ENCODE results near the gene KRTAP3-3. TPM values are rescaled to one million over a fixed set of nuclear protein-coding genes. Genes with fewer than 3 reads are reported as not detected.
"Not testable (repeated sequence)": the region's sequence is repeated elsewhere in the genome, so short reads cannot be mapped to it uniquely, and the experiment has no call there.

Gene KRTAP3-3
- total RNA-seq, 1 experiment from 2014 or later: not detected

GRCh38 chr17:41010441-41010840 lies 16.5 kb upstream of the KRTAP3-3 start:
- in situ Hi-C loops (cut with HindIII; ENCODE audit: low pct_unique_long_range_greater_than_20kb, low sequenced_read_pairs): no loop called here
- DNase-seq (ENCODE audit: low read depth, low spot score): no peak

GRCh38 chr17:41009936-41010335 lies 16.0 kb upstream of the KRTAP3-3 start:
- in situ Hi-C loops (cut with HindIII; ENCODE audit: low pct_unique_long_range_greater_than_20kb, low sequenced_read_pairs): no loop called here
- no peak for DNase-seq (ENCODE audit: low read depth, low spot score)

DNA sequence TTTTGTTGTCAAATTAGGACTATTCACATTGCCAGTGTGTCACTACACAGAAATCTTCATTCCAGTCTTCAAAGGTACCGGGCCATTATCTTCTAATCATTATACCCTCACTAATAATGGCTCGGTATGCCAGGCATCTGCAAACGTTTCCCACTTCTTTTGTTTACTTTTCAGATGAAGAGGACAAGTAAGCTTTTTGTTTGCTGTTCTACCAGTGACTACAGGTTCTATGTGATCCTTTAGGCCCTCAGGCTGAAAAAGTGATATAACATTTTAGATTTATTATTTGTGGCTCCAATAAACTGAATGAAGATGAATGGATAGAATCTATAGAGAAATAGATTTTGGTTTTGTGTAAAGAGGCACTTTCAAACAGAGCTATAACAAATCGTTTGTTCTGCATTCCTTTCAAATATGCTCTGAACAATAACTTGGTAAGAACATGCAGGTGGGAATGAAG lies 15.4 kb upstream of the KRTAP3-3 start:
- no peak for DNase-seq (ENCODE audit: low read depth, low spot score)
- in situ Hi-C loops (cut with HindIII; ENCODE audit: low pct_unique_long_range_greater_than_20kb, low sequenced_read_pairs): no loop called here

- DNase-seq (ENCODE audit: low read depth, low spot score): no peak
- in situ Hi-C loops (cut with HindIII; ENCODE audit: low pct_unique_long_range_greater_than_20kb, low sequenced_read_pairs): no loop called here
These were observed 14.8 kb upstream of the KRTAP3-3 start, which contains the start of gene KRTAP3-1 for GRCh38 chr17:41008811-41009210. Gene KRTAP3-1 (minus strand): TSS chr17:41009128. CDS start chr17:41009074, 54 bp downstream.

GRCh38 chr17:41004397-41004796 lies 10.4 kb upstream of the KRTAP3-3 start:
- in situ Hi-C loops (cut with HindIII; ENCODE audit: low pct_unique_long_range_greater_than_20kb, low sequenced_read_pairs): no loop called here
- DNase-seq (ENCODE audit: low read depth, low spot score): no peak

GRCh38 chr17:41003926-41004325 lies 10.0 kb upstream of the KRTAP3-3 start:
- DNase-seq (ENCODE audit: low read depth, low spot score): no peak
- in situ Hi-C loops (cut with HindIII; ENCODE audit: low pct_unique_long_range_greater_than_20kb, low sequenced_read_pairs): no loop called here

DNA sequence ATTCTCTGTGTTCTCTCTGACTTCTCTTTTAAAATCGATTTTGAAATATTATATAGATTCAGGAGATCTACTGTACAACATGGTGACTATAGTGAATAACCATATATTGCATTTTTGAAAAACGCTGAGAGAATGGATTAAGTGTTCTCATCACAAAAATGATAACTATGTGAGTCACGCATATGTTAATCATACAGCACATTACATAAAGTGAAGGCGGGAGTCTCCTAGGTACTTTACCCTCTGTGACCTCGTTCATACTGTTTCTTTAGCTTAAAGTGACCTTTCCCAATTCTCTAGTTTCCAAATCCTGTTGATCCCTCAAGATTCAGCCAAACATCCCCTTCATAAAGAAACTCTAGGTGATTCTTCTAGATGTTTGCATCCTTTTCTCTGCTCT lies 8.8 kb upstream of the KRTAP3-3 start:
- DNase-seq (ENCODE audit: low read depth, low spot score): no peak
- in situ Hi-C loops (cut with HindIII; ENCODE audit: low pct_unique_long_range_greater_than_20kb, low sequenced_read_pairs): no loop called here

GRCh38 chr17:41001795-41002194 lies 7.8 kb upstream of the KRTAP3-3 start:
- in situ Hi-C loops (cut with HindIII; ENCODE audit: low pct_unique_long_range_greater_than_20kb, low sequenced_read_pairs): no loop called here
- no peak for DNase-seq (ENCODE audit: low read depth, low spot score)

GRCh38 chr17:40999563-40999962 lies 5.6 kb upstream of the KRTAP3-3 start, which contains the start of gene KRTAP3-2:
Gene KRTAP3-2 (minus strand): TSS chr17:40999906. CDS start chr17:40999853, 53 bp downstream.
- in situ Hi-C loops (cut with HindIII; ENCODE audit: low pct_unique_long_range_greater_than_20kb, low sequenced_read_pairs); DNase-seq (ENCODE audit: low read depth, low spot score): not testable (repeated sequence)

GRCh38 chr17:40997361-40997760 lies 3.4 kb upstream of the KRTAP3-3 start:
- in situ Hi-C loops (cut with HindIII; ENCODE audit: low pct_unique_long_range_greater_than_20kb, low sequenced_read_pairs): no loop called here
- DNase-seq (ENCODE audit: low read depth, low spot score): no peak

- DNase-seq (ENCODE audit: low read depth, low spot score): no peak
- in situ Hi-C loops (cut with HindIII; ENCODE audit: low pct_unique_long_range_greater_than_20kb, low sequenced_read_pairs): no loop called here
These were observed 2.9 kb upstream of the KRTAP3-3 start for GRCh38 chr17:40996829-40997228.

- no peak for DNase-seq (ENCODE audit: low read depth, low spot score)
- in situ Hi-C loops (cut with HindIII; ENCODE audit: low pct_unique_long_range_greater_than_20kb, low sequenced_read_pairs): no loop called here
These were observed 1.2 kb upstream of the KRTAP3-3 start for GRCh38 chr17:40995116-40995515.

- in situ Hi-C loops (cut with HindIII; ENCODE audit: low pct_unique_long_range_greater_than_20kb, low sequenced_read_pairs): no loop called here
These were observed 880 bp downstream of the KRTAP3-3 start for GRCh38 chr17:40993084-40993483.

GRCh38 chr17:40992666-40993065 lies 1.3 kb downstream of the KRTAP3-3 start:
- in situ Hi-C loops (cut with HindIII; ENCODE audit: low pct_unique_long_range_greater_than_20kb, low sequenced_read_pairs): no loop called here
- peak; percentile 34 for DNase-seq (ENCODE audit: low read depth, low spot score)

More at GRCh38 chr17:40993084-40993483, 880 bp downstream of the KRTAP3-3 start:
- DNase-seq (ENCODE audit: low read depth, low spot score): no peak

GRCh38 chr17:40986920-40987319 lies 7.0 kb downstream of the KRTAP3-3 start:
- in situ Hi-C loops (cut with HindIII; ENCODE audit: low pct_unique_long_range_greater_than_20kb, low sequenced_read_pairs): no loop called here
- DNase-seq (ENCODE audit: low read depth, low spot score): no peak

GRCh38 chr17:40984226-40984625 lies 9.7 kb downstream of the KRTAP3-3 start, which contains the start of gene KRT40:
Gene KRT40 (minus strand): TSS chr17:40984326. CDS start chr17:40984273, 53 bp downstream.
- in situ Hi-C loops (cut with HindIII; ENCODE audit: low pct_unique_long_range_greater_than_20kb, low sequenced_read_pairs): no loop called here
- no peak for DNase-seq (ENCODE audit: low read depth, low spot score)

DNA sequence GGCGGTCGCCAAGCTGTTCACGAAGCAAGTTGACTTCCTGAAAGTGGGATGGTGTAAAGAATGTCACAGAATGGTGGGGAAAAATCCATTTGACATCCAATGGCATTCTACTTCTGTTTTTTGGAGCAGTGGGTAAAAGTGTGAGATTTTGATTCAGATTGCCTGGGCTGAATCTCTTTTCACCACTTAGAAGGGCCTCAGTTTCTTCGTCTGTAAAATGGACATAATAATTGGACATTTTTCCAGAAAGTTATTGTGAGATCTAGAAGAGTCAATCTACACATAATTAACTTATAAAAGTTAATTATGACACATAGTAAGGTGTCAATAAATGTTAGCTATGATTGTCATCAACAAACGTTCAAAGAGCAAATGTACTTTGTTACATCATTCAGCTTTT lies 12.8 kb downstream of the KRTAP3-3 start:
- in situ Hi-C loops (cut with HindIII; ENCODE audit: low pct_unique_long_range_greater_than_20kb, low sequenced_read_pairs): no loop called here
- no peak for DNase-seq (ENCODE audit: low read depth, low spot score)

- in situ Hi-C loops (cut with HindIII; ENCODE audit: low pct_unique_long_range_greater_than_20kb, low sequenced_read_pairs): no loop called here
- no peak for DNase-seq (ENCODE audit: low read depth, low spot score)
These were observed 13.4 kb downstream of the KRTAP3-3 start for GRCh38 chr17:40980596-40980995.

- in situ Hi-C loops (cut with HindIII; ENCODE audit: low pct_unique_long_range_greater_than_20kb, low sequenced_read_pairs): no loop called here
- no peak for DNase-seq (ENCODE audit: low read depth, low spot score)
These were observed 13.8 kb downstream of the KRTAP3-3 start for GRCh38 chr17:40980117-40980516.
